Left ventricle myocardium inferior (tissue), 1 donor: Measurements from ENCODE around the gene TCF4. TPM values are rescaled to one million over a fixed set of nuclear protein-coding genes. Genes with fewer than 3 reads are reported as not detected.
A peak's percentile ranks its signal among the peaks of the same experiment; 100 is the strongest.

ENCODE experiments used
- DNase-seq: peaks from one replicate; pipeline ENCODE4 v3.0.0-alpha.2; 2020
- H3K27ac ChIP-seq: fragments of 200-600 bp; replicated peaks from 2 replicates; pipeline ENCODE4 v1.8.0; 2021
- H3K27me3 ChIP-seq: fragments of 200-600 bp; 2 replicates; pipeline ENCODE4 v1.8.0; 2021; ENCODE audit warnings: low read depth
- H3K36me3 ChIP-seq: fragments of 200-600 bp; 2 replicates; pipeline ENCODE4 v1.8.0; 2021
- H3K4me1 ChIP-seq: fragments of 200-600 bp; 2 replicates; pipeline ENCODE4 v1.8.0; 2021
- H3K4me3 ChIP-seq: fragments of 200-600 bp; 2 replicates; pipeline ENCODE4 v1.8.0; 2021; ENCODE audit warnings: mild to moderate bottlenecking, moderate library complexity
- H3K9me3 ChIP-seq: fragments of 200-600 bp; replicated peaks from 2 replicates; pipeline ENCODE4 v1.8.0; 2021
- CTCF ChIP-seq: fragments of 200-600 bp; IDR thresholded peaks from 2 replicates; pipeline ENCODE4 v1.8.0; 2021; ENCODE audit warnings: antibody characterized with exemption, mild to moderate bottlenecking, borderline replicate concordance
- intact Hi-C: fragments of 100-400 bp; cut with micrococcal nuclease; formaldehyde crosslinking; loops from one replicate; pipeline ENCODE4 v1.11.0; 2022
- total RNA-seq: library from RNA; stranded (reverse); fragmentation: NEBNext Ultra II Directional; extraction: Animal tissue kit (Norgen Biotek cat#: 25700); gene quantifications from one replicate; pipeline ENCODE4 v1.2.1, GENCODE V29; 2021
- donor health status: DM: no; HTN: yes; CAD: no; lungs with severe emphysema.

The TCF4 gene
- total RNA-seq, 1 donor from 2014 or later, result 58.9 TPM

GRCh38 chr18:55351980-55352714 lies 235.8 kb downstream of the TCF4 start:
- H3K27ac ChIP-seq, result peak overlapping the region; percentile 38
- no peaks in the 10 kb centered on the region for H3K9me3 ChIP-seq
- H3K36me3 ChIP-seq, result no peaks in the 10 kb centered on the region
- H3K27me3 ChIP-seq, result no peaks in the 10 kb centered on the region
- DNase-seq, result no peak
- H3K4me3 ChIP-seq, result no peak overlapping the region
- no peak for TF ChIP-seq CTCF
- peaks cover 44% of the 10 kb centered on the region for H3K4me1 ChIP-seq
- intact Hi-C loops, result no loop called here

- H3K27ac ChIP-seq, result peak overlapping the region; percentile 38
- H3K27me3 ChIP-seq, result no peaks in the 10 kb centered on the region
- no peak for TF ChIP-seq CTCF
- intact Hi-C loops, result no loop called here
- H3K4me3 ChIP-seq, result no peak overlapping the region
- H3K4me1 ChIP-seq, result peaks cover 47% of the 10 kb centered on the region
- no peak for DNase-seq
- H3K36me3 ChIP-seq, result no peaks in the 10 kb centered on the region
- H3K9me3 ChIP-seq, result no peaks in the 10 kb centered on the region
These were observed 236.7 kb downstream of the TCF4 start for GRCh38 chr18:55351241-55351691.

- Histone ChIP-seq H3K27me3 (no peaks in the 10 kb centered on the region), H3K36me3 (no peaks in the 10 kb centered on the region), H3K9me3 (no peaks in the 10 kb centered on the region), H3K4me1 (peaks cover 49% of the 10 kb centered on the region), H3K27ac (no peak overlapping the region), H3K4me3 (no peak overlapping the region)
- TF ChIP-seq CTCF, result no peak
- intact Hi-C loops, result loop anchor here (10.0 kb wide), 2 partner anchors 55 to 515 kb away; no protein-coding TSS in a partner anchor
- no peak for DNase-seq
These were observed 238.3 kb downstream of the TCF4 start for GRCh38 chr18:55349685-55350084.

- Histone ChIP-seq H3K36me3 (no peaks in the 10 kb centered on the region), H3K27me3 (no peaks in the 10 kb centered on the region), H3K27ac (peak overlapping the region; percentile 40), H3K9me3 (no peaks in the 10 kb centered on the region), H3K4me1 (peaks cover 50% of the 10 kb centered on the region), H3K4me3 (no peak overlapping the region)
- DNase-seq, result no peak
- intact Hi-C loops, result loop anchor here (10.0 kb wide), 2 partner anchors 58 to 518 kb away; no protein-coding TSS in a partner anchor
- no peak for TF ChIP-seq CTCF
These were observed 240.8 kb downstream of the TCF4 start for GRCh38 chr18:55346961-55347740.

- DNase-seq, result no peak
- no peak for TF ChIP-seq CTCF
- intact Hi-C loops, result loop anchor here (10.0 kb wide), 2 partner anchors 58 to 518 kb away; no protein-coding TSS in a partner anchor
- peak overlapping the region; percentile 40 for H3K27ac ChIP-seq
- no peak overlapping the region for H3K4me3 ChIP-seq
- H3K27me3 ChIP-seq, result no peaks in the 10 kb centered on the region
- H3K36me3 ChIP-seq, result no peaks in the 10 kb centered on the region
- H3K9me3 ChIP-seq, result no peaks in the 10 kb centered on the region
- H3K4me1 ChIP-seq, result peaks cover 44% of the 10 kb centered on the region
These were observed 241.6 kb downstream of the TCF4 start for GRCh38 chr18:55346387-55346786.
